ENCODE results near the gene KCNQ5. TPM values are rescaled to one million over a fixed set of nuclear protein-coding genes. Genes with fewer than 3 reads are reported as not detected.
"Not testable (repeated sequence)": the region's sequence is repeated elsewhere in the genome, so short reads cannot be mapped to it uniquely, and the experiment has no call there.

KCNQ5 gene
- total RNA-seq, 1 experiment from 2014 or later, result 4.4 TPM

- DNase-seq (ENCODE audit: low read depth), result no peak
These were observed 555.5 kb downstream of the KCNQ5 start for GRCh38 chr6:73177221-73177944.

GRCh38 chr6:73180076-73180738, 558.3 kb downstream of the KCNQ5 start:
- peak; percentile 37 for DNase-seq (ENCODE audit: low read depth)

GRCh38 chr6:73180763-73181619, 559.1 kb downstream of the KCNQ5 start:
- DNase-seq (ENCODE audit: low read depth), result peak; percentile 56

GRCh38 chr6:73182021-73182607, 560.2 kb downstream of the KCNQ5 start:
- DNase-seq (ENCODE audit: low read depth), result no peak

GRCh38 chr6:73193302-73193701, 571.4 kb downstream of the KCNQ5 start:
- not testable (repeated sequence) for DNase-seq (ENCODE audit: low read depth)

GRCh38 chr6:73194744-73195143, 572.9 kb downstream of the KCNQ5 start:
- DNase-seq (ENCODE audit: low read depth), result no peak

GRCh38 chr6:73200247-73200646, 578.4 kb downstream of the KCNQ5 start:
- no peak for DNase-seq (ENCODE audit: low read depth)

GRCh38 chr6:73200735-73201134, 578.9 kb downstream of the KCNQ5 start:
- DNase-seq (ENCODE audit: low read depth), result peak; percentile 17

- no peak for DNase-seq (ENCODE audit: low read depth)
These were observed 581.2 kb downstream of the KCNQ5 start for GRCh38 chr6:73203098-73203497.

GRCh38 chr6:73204252-73204651, 582.4 kb downstream of the KCNQ5 start:
- no peak for DNase-seq (ENCODE audit: low read depth)

- DNase-seq (ENCODE audit: low read depth), result no peak
These were observed 585.5 kb downstream of the KCNQ5 start for GRCh38 chr6:73207221-73207837.

- DNase-seq (ENCODE audit: low read depth), result no peak
These were observed 587.3 kb downstream of the KCNQ5 start for GRCh38 chr6:73209117-73209516.

GRCh38 chr6:73216859-73217258, 595.0 kb downstream of the KCNQ5 start:
- DNase-seq (ENCODE audit: low read depth), result no peak

- DNase-seq (ENCODE audit: low read depth), result no peak
These were observed 603.5 kb downstream of the KCNQ5 start, which contains the start of gene KHDC1L for GRCh38 chr6:73225396-73225795. KHDC1L (minus strand) TSS chr6:73225496; CDS start chr6:73225408, 88 bp downstream.

GRCh38 chr6:73227606-73228255, 605.9 kb downstream of the KCNQ5 start:
- no peak for DNase-seq (ENCODE audit: low read depth)

- DNase-seq (ENCODE audit: low read depth), result no peak
These were observed 610.1 kb downstream of the KCNQ5 start for GRCh38 chr6:73231986-73232391.

GRCh38 chr6:73233048-73233447, 611.2 kb downstream of the KCNQ5 start:
- DNase-seq (ENCODE audit: low read depth), result no peak

- not testable (repeated sequence) for DNase-seq (ENCODE audit: low read depth)
These were observed 612.1 kb downstream of the KCNQ5 start for GRCh38 chr6:73233971-73234370.

GRCh38 chr6:73234733-73235132, 612.9 kb downstream of the KCNQ5 start:
- DNase-seq (ENCODE audit: low read depth), result peak; percentile 57

GRCh38 chr6:73236144-73236750, 614.4 kb downstream of the KCNQ5 start:
- DNase-seq (ENCODE audit: low read depth), result peak; percentile 34

Data from Daoy (cell line).